Memory B cell (primary cell): ENCODE data around the gene WRAP73.

ENCODE experiments used
- ATAC-seq: fragments of 150-1000 bp; cut with Tn5 transposase; 2 replicates; pipeline ENCODE4 v1.10.0; 2021; ENCODE audit warnings: low read depth, mild to moderate bottlenecking, moderate library complexity
- DNase-seq, 2 donors: peaks; one replicate each; pipeline ENCODE4 v3.0.0; 2022; ENCODE audit warnings: low spot score in 2 of 2
- H3K27ac Mint-ChIP-seq: one replicate; pipeline ENCODE4 v1.8.0; 2022; ENCODE audit warnings: mild to moderate bottlenecking, moderate library complexity, mixed read lengths
- H3K27me3 Mint-ChIP-seq: one replicate; pipeline ENCODE4 v1.8.0; 2022; ENCODE audit warnings: mixed read lengths
- H3K36me3 Mint-ChIP-seq: one replicate; pipeline ENCODE4 v1.8.0; 2022; ENCODE audit warnings: mild to moderate bottlenecking, mixed read lengths
- H3K4me1 Mint-ChIP-seq: one replicate; pipeline ENCODE4 v1.8.0; 2022; ENCODE audit warnings: mixed read lengths
- H3K4me3 Mint-ChIP-seq: one replicate; pipeline ENCODE4 v1.8.0; 2022; ENCODE audit warnings: mild to moderate bottlenecking, moderate library complexity, mixed read lengths
- H3K9me3 Mint-ChIP-seq: one replicate; pipeline ENCODE4 v1.8.0; 2022; ENCODE audit warnings: mixed read lengths

The WRAP73 gene

DNA sequence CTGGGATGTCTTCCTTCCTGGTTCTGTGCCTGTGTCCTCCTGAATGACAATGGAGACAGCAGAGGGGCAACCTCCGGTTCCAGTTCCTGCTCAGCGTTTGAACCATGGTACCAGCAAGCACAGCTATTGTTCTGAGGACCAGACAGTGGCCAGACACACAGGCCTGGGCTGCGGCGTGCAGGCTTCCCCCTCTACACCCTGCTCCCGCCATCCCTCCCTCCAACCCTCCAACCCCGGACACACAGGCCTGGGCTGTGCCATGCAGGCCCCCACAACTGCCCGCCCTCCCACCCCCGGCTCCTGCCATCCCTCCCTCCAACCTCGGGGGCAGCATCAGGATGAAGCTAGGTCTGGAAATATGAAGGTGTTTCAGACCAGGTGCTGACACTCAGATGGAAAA, 33.0 kb downstream of the WRAP73 start:
- ATAC-seq (no peak), DNase-seq (no peak)
- peaks cover 13% of the 10 kb centered on the region for H3K27me3 Mint-ChIP-seq
- H3K4me1 Mint-ChIP-seq, result peaks cover 9% of the 10 kb centered on the region
- no peaks in the 10 kb centered on the region for H3K36me3 Mint-ChIP-seq
- no peak overlapping the region for H3K27ac Mint-ChIP-seq
- H3K9me3 Mint-ChIP-seq, result no peaks in the 10 kb centered on the region
- no peak overlapping the region for H3K4me3 Mint-ChIP-seq

DNA sequence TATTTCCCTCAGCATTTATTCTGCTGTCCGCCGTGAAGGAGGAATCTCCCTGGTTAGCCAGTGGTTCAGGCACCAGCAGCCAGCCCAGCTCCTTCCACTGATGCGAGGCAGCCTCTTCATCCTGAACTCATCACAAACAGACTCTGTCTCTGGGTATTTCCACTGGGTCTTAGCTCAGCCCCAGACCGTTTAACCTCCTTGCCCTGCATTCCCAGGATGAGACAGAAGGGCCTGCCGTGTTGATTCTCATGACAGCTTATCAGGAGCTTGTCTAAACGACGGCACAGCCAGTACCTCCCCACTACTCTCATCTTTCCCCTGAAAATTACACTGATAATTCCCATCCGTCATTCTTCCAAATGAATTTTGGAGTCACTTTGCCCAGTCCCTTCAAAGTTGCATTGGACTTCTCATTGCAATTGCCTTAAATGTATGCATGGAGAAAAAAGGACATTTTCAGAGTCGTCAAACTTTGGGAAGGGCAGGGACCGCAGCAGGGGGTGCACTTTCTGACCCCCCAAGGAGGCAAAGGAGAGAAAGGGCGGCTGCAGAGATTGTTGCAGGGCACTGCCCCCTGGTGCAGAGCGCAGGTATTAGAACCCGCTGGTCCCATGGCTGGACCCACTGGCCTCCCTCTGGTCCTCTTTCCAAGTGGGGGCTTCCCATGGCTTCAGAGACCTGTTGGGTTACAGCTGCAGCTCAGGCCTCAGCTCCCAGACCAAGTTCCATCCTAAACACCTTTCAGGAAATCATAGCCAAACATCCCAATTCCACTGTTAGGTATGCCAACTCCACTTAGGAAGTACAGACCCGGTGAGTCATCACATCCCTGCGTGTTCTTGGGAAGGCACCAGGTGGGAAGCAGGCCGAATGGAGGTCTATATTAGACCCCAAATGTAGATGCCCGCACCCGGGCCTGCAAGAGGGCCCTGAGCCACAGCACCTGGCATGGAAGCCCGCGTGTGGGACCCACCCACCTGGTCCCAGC, 34.9 kb downstream of the WRAP73 start:
- H3K36me3 Mint-ChIP-seq, result no peaks in the 10 kb centered on the region
- no peaks in the 10 kb centered on the region for H3K9me3 Mint-ChIP-seq
- no peak for DNase-seq
- no peak for ATAC-seq
- H3K27ac Mint-ChIP-seq, result no peak overlapping the region
- peaks cover 18% of the 10 kb centered on the region for H3K27me3 Mint-ChIP-seq
- H3K4me3 Mint-ChIP-seq, result no peak overlapping the region
- H3K4me1 Mint-ChIP-seq, result peaks cover 13% of the 10 kb centered on the region

DNA sequence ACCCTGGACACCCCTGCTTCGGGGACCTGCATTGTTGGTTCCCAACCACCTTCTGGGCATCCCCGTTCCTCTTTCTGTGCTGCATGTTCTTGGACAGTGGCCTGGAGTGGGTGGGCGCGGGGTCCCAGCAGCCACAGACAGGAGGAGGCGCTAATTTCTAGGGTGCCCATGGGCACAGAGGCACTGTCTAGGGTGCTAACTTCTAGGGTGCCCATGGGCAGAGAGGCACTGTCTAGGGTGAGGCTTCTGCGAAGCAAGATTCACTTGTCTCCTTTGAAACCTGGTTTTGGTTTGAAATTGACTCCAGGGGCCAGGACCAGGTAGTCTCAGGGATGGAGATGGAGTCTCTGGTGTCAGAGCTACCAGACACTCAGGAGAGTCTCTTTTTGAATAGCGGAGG, 37.8 kb downstream of the WRAP73 start:
- H3K9me3 Mint-ChIP-seq, result no peaks in the 10 kb centered on the region
- H3K4me3 Mint-ChIP-seq, result peak overlapping the region; percentile 84
- ATAC-seq (no peak), DNase-seq (no peak)
- no peaks in the 10 kb centered on the region for H3K36me3 Mint-ChIP-seq
- peaks cover 9% of the 10 kb centered on the region for H3K4me1 Mint-ChIP-seq
- H3K27me3 Mint-ChIP-seq, result peaks cover 21% of the 10 kb centered on the region
- no peak overlapping the region for H3K27ac Mint-ChIP-seq

DNA sequence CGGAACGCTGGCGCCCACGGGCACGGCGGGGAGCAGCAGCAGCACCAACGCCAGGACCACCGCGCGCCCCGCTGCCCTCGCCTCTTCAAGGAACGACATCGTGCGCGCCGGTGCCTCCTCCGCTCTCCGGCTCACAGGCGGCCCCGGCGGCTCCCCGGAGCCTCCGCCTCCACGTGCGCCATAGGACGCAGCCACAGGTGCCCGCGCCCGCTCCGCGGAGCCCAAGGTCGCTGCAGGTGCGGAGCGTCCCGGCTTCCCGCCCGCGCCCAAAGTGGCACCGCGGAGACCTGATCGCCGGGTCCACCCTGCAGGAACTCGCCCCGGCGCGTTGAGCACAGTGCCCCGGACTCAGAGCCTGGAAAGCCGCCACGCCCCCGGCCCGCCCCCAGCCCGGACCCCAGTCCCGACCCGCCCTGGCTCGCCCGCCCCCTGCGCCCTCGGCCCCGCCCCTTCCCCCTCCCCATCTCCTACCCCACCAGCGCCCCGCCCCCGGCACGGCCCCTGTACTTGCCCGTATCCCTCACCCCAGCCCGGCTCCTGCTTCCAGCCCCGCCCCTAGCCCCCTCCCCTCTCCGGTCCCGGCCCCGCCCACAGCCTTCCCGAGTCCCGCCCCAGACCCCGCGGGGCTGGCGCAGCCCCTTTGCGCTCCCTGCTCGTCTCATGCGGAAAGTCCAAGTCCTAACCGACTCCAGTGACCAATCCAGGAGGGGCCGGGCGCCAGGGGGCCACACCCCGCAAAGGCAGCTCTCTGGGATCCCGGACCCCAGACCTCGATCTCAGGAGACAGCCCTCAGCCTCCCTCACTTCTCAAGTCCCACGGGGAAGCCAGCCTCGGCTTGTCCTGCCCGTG, 38.5 kb downstream of the WRAP73 start, which contains the start of gene MEGF6:
TSS of gene MEGF6 (minus strand) at position 339 of the 850 bp plus-strand sequence. CDS start at position 99, 240 bp downstream.
- Mint-ChIP-seq H3K4me1 (peaks cover 9% of the 10 kb centered on the region), H3K27ac (no peak within 1 kb of the TSS), H3K36me3 (no peaks in the 10 kb centered on the region), H3K27me3 (peaks cover 21% of the 10 kb centered on the region), H3K4me3 (peak within 1 kb of the TSS; percentile 84), H3K9me3 (no peaks in the 10 kb centered on the region)
- ATAC-seq (peak; percentile 60), DNase-seq (no peak)

DNA sequence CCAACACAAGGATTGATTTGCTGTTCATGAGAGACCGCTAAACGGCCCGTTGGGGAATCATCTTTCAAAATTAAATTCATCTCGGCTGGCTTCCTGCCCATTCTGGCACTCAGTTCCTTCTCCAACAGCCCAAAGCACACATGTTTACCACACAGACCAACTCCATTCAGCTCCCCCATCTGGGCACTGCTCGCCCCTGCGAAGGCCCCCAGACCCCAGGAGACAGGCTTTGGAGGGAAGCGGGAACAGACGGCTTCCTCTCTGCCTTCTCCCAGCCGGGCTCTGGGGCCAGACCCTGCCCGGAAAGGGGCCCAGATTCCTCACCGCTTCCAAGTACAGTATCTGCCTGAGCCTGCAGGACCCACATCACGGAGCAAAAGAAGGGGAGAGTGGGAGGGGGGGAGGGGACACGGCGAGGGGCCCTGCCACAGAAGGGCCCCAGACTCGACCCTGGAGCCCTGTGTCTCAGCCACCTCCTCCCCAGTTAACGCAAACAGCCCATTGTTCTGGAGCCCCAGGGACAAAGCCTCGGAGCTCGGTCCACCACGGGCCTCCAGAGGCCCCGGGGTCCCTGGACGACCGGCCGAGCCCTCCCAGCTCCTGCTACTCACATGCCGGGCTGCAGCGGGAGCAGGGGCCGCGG, 39.3 kb downstream of the WRAP73 start:
- peak; percentile 7 for ATAC-seq
- no peaks in the 10 kb centered on the region for H3K36me3 Mint-ChIP-seq
- peak overlapping the region; percentile 69 for H3K4me3 Mint-ChIP-seq
- no peak overlapping the region for H3K27ac Mint-ChIP-seq
- H3K27me3 Mint-ChIP-seq, result peaks cover 20% of the 10 kb centered on the region
- peaks cover 9% of the 10 kb centered on the region for H3K4me1 Mint-ChIP-seq
- no peak for DNase-seq
- no peaks in the 10 kb centered on the region for H3K9me3 Mint-ChIP-seq

DNA sequence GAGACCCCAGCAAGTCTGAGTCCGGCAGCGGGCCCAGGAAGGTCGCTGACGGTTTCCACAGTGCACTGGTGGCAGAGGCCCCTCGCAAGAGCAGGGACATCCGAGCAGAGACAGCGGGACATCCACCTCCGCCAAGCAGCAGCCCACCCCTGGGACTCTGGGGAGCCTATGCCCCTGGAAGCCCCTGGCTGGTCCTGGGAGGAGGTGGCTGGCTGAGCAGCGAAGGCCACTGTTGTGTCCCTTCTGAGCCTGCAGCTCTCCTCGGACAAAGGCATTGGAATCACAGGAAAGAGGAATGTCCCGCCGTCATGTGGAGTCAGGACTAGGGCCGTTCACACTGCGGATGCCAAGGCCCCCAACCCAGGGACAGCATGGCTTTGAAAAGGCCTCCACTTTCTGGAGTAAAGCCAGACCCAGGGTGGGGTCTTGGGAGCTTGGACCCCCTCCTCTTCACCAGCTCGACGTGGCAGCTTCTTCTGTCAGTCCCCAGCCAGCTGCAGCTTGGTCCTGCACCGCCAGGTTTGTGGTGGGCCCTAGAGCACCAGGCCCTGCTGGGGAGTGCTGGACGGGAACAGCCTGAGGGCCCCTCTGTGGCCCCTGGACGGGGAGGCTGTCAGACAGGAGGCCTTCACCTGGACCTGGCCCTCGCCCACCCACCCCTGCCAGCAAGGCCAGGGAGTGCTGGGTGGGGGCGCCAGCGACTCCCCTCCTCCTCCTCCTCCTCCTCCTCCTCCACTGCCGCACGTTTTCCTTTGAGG, 40.0 kb downstream of the WRAP73 start:
- Mint-ChIP-seq H3K27me3 (peaks cover 19% of the 10 kb centered on the region), H3K9me3 (no peaks in the 10 kb centered on the region), H3K27ac (no peak overlapping the region), H3K36me3 (no peaks in the 10 kb centered on the region), H3K4me1 (peaks cover 9% of the 10 kb centered on the region), H3K4me3 (no peak overlapping the region)
- DNase-seq, result no peak
- ATAC-seq, result no peak

DNA sequence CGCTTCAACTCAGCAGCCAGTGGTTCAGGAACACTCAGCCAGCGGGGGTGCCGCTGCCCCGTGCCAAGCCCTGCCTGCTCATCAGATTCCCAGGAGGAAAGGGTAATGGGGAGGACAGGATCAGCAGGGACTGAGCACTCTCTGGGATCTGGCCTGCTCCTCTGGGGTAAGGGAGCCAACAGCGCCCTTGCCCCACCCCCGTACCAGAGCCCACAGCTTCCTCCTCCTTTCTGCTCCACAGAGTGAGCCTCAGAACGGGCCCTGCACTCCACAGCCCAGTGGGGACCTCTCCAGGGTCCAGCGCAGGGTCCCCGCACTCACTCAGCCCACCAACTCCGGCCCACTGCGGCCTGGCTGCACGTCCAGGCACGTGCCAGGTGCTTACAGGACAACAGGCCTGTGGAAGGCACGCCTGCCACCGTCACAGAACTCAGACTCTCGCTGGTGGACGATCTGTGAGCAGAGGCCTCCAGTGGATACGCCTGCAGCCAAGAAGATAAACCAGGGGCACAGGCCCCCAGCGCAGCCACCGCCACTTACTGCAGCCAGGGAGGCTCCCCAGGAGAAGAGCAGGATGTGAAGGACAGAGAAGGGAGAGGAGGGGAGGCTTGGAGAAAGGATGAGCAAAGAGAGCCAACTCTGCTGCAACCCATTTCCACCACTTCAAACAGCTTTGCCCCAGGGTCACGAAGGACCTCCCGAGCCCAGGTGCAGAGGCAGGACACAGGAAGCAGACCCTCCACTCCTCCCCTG, 40.7 kb downstream of the WRAP73 start:
- H3K9me3 Mint-ChIP-seq, result no peaks in the 10 kb centered on the region
- peaks cover 9% of the 10 kb centered on the region for H3K4me1 Mint-ChIP-seq
- no peak for ATAC-seq
- no peak overlapping the region for H3K27ac Mint-ChIP-seq
- DNase-seq, result no peak
- H3K4me3 Mint-ChIP-seq, result peak overlapping the region; percentile 16
- no peaks in the 10 kb centered on the region for H3K36me3 Mint-ChIP-seq
- H3K27me3 Mint-ChIP-seq, result peaks cover 17% of the 10 kb centered on the region

DNA sequence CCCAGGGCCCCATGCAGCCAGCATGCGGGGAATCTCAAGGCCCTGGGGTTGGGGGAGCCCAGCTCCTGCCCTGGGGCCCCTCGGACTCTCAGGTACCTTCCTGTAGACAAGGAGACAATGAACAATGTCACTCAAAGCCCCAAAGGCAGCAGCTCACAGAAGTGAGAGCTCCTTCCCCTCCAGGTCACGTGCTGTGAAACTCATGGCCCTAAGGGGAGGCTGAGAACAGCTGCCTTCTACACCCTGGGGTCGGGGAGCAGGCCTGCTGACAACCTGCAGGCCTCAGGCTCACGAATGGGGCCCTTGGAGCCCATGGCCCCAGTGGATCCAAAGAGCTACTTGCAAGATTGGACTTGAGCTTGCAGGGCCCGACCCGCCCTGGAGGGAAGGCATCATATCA, 41.7 kb downstream of the WRAP73 start:
- peaks cover 12% of the 10 kb centered on the region for H3K27me3 Mint-ChIP-seq
- H3K4me1 Mint-ChIP-seq, result peaks cover 9% of the 10 kb centered on the region
- H3K4me3 Mint-ChIP-seq, result no peak overlapping the region
- H3K36me3 Mint-ChIP-seq, result no peaks in the 10 kb centered on the region
- H3K27ac Mint-ChIP-seq, result no peak overlapping the region
- ATAC-seq, result no peak
- DNase-seq, result no peak
- H3K9me3 Mint-ChIP-seq, result no peaks in the 10 kb centered on the region

DNA sequence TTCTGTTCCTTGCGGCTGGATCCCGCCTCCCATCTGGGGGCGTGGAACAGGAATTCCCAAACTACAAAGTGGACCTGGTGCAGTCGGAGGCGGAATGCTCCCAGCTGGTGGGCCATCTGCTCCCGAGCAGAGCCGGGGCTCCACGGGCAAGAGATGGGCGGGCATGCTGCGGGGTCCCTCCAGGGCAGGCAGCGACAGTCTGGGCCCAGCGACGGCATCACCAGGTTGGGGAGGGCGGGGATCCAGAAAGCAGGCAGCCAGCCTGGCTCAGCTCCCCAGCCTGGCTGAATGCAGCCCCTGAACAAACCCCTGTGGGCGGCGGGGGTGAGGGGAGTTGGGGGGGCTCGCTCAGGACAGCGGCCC, 42.2 kb downstream of the WRAP73 start:
- no peaks in the 10 kb centered on the region for H3K36me3 Mint-ChIP-seq
- no peak overlapping the region for H3K27ac Mint-ChIP-seq
- no peak for DNase-seq
- no peak for ATAC-seq
- H3K27me3 Mint-ChIP-seq, result peaks cover 12% of the 10 kb centered on the region
- H3K4me3 Mint-ChIP-seq, result no peak overlapping the region
- H3K9me3 Mint-ChIP-seq, result no peaks in the 10 kb centered on the region
- peaks cover 9% of the 10 kb centered on the region for H3K4me1 Mint-ChIP-seq

DNA sequence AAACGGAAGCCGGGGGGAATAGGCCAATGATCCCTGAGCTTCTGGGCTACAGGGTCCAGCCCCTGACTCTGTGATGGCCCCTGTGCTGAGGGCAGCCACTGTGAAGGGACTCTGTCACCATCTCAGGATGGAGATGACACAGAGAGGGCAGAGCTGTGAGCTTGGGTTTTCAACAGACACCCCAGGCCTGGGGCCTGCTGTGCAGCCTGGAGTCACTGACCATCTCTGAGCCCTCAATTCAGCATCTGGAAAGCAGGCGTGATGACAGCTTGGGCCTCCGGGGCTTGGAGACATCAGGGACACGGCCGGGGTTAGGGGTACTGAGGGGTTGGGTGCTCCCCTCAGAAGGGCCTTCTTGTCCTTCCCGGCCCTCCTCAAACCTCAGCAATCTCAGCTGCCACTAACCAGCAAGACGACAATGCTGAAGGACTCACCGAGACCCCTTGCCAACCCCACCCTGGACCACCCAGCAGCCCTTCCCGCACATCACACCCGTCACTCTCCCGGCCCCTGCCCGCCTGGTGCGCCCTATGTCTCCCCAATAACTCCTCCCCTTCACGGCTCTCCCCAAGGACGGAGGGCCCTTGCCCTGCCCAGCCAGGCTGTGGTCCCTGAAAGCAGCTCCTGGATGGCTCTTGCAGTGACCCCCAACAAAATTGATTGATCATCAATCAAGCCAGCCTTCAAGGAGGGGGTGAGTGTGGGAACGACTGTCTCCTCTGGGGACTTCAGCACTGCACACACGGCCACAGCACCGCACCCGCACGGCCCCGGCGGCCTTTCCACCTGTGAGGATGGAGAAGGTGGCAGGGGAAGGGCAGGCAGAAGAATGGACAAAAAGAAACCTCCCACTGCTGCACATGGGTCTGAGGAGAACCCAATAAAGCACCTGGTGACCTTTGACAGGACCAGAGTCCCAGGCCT, 42.9 kb downstream of the WRAP73 start:
- no peak for ATAC-seq
- peaks cover 9% of the 10 kb centered on the region for H3K4me1 Mint-ChIP-seq
- peaks cover 10% of the 10 kb centered on the region for H3K27me3 Mint-ChIP-seq
- H3K36me3 Mint-ChIP-seq, result no peaks in the 10 kb centered on the region
- H3K4me3 Mint-ChIP-seq, result no peak overlapping the region
- H3K27ac Mint-ChIP-seq, result no peak overlapping the region
- H3K9me3 Mint-ChIP-seq, result no peaks in the 10 kb centered on the region
- no peak for DNase-seq

DNA sequence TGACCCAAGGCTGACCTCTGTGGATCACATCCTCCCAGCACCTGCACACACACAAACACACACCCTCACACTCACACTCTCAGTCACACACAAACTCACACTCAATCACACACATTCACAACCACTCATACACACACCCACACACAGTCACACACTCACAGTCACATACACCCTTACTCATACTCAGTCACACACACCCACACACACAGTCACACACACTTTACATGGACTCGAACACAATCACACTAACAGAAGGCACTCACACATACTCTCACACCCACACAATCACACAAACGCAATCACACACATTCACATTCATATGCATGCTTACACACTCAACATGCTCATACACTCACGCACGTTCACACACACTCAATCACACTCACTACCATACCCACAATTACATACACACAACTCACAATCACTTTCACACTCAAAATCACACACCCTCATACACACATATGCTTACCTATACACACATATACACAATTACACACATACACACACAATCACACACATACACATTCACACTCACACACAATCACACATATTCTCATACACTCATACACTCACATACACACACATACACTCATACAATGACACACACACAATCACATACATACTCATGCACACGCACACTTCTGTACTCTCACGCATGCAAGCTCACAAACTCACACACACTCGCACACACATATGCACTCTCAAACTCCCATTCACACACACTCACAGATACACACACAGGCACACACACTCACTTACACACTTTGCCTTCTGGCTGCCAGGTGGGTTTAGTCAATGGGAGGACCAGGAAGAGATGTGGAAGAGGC, 44.7 kb downstream of the WRAP73 start:
- Mint-ChIP-seq H3K4me1 (no peaks in the 10 kb centered on the region), H3K9me3 (no peaks in the 10 kb centered on the region), H3K4me3 (no peak overlapping the region)

More for the DNA sequence above, 44.7 kb downstream of the WRAP73 start:
- Mint-ChIP-seq H3K27me3 (peaks cover 3% of the 10 kb centered on the region), H3K36me3 (no peaks in the 10 kb centered on the region), H3K27ac (no peak overlapping the region)
- DNase-seq, result no peak
- no peak for ATAC-seq
